GM12878 (cell line): ENCODE data around the gene PAX5.

Source experiments
- POLR2AphosphoS2 ChIP-seq: IDR thresholded peaks from 2 replicates; pipeline ENCODE4 v1.6.1; 2011; ENCODE audit warnings: low read depth, mild to moderate bottlenecking, low read length, improper control_type of control experiment, moderate library complexity
- TARDBP ChIP-seq: IDR thresholded peaks from 2 replicates; pipeline ENCODE4 v1.6.1; 2016; ENCODE audit warnings: borderline replicate concordance
- TF ChIP-seq, protein P1 (sequence below): fragments of 150-350 bp; IDR thresholded peaks from 2 replicates; pipeline ENCODE4 v1.6.1; 2014; ENCODE audit warnings: mild to moderate bottlenecking, low read depth, low read length

- TF ChIP-seq, protein P1, sequence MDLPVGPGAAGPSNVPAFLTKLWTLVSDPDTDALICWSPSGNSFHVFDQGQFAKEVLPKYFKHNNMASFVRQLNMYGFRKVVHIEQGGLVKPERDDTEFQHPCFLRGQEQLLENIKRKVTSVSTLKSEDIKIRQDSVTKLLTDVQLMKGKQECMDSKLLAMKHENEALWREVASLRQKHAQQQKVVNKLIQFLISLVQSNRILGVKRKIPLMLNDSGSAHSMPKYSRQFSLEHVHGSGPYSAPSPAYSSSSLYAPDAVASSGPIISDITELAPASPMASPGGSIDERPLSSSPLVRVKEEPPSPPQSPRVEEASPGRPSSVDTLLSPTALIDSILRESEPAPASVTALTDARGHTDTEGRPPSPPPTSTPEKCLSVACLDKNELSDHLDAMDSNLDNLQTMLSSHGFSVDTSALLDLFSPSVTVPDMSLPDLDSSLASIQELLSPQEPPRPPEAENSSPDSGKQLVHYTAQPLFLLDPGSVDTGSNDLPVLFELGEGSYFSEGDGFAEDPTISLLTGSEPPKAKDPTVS = no peak
- TF ChIP-seq TARDBP (no peak), POLR2AphosphoS2 (no peak)
Measured at GRCh38 chr9:36930941-36931340, 103.1 kb downstream of the PAX5 start.
